Activated naive CD4-positive, alpha-beta T cell treated with anti-CD3 and anti-CD28 coated beads, Interleukin-2, amount 10 ng/mL, durations not matched to agents 7 days and 5 days (primary cell): ENCODE results near the gene CTAGE9.
"Not testable (repeated sequence)": the region's sequence is repeated elsewhere in the genome, so short reads cannot be mapped to it uniquely, and the experiment has no call there.

Experiments used
- CTCF ChIA-PET: fragments of 350-600 bp; sonication (Branson Sonifier 250); formaldehyde crosslinking; loops from one replicate; lab custom pipeline; 2021; ENCODE audit warnings: antibody characterized with exemption; lab: Charles Lee
- DNase-seq: peaks from one replicate; pipeline ENCODE4 v3.0.0-alpha.2; 2020
- H3K27ac Mint-ChIP-seq: one replicate; pipeline ENCODE4 v1.8.0; 2021; ENCODE audit warnings: mild to moderate bottlenecking, moderate library complexity, mixed read lengths
- H3K27me3 Mint-ChIP-seq: one replicate; pipeline ENCODE4 v1.8.0; 2021; ENCODE audit warnings: mild to moderate bottlenecking, mixed read lengths
- H3K36me3 Mint-ChIP-seq: one replicate; pipeline ENCODE4 v1.8.0; 2021; ENCODE audit warnings: mixed read lengths
- H3K4me1 Mint-ChIP-seq: one replicate; pipeline ENCODE4 v1.8.0; 2021; ENCODE audit warnings: mixed read lengths
- H3K4me3 Mint-ChIP-seq: one replicate; pipeline ENCODE4 v1.8.0; 2021; ENCODE audit warnings: mild to moderate bottlenecking, moderate library complexity, mixed read lengths
- H3K9me3 Mint-ChIP-seq: one replicate; pipeline ENCODE4 v1.8.0; 2021; ENCODE audit warnings: mixed read lengths

Gene CTAGE9, protein sequence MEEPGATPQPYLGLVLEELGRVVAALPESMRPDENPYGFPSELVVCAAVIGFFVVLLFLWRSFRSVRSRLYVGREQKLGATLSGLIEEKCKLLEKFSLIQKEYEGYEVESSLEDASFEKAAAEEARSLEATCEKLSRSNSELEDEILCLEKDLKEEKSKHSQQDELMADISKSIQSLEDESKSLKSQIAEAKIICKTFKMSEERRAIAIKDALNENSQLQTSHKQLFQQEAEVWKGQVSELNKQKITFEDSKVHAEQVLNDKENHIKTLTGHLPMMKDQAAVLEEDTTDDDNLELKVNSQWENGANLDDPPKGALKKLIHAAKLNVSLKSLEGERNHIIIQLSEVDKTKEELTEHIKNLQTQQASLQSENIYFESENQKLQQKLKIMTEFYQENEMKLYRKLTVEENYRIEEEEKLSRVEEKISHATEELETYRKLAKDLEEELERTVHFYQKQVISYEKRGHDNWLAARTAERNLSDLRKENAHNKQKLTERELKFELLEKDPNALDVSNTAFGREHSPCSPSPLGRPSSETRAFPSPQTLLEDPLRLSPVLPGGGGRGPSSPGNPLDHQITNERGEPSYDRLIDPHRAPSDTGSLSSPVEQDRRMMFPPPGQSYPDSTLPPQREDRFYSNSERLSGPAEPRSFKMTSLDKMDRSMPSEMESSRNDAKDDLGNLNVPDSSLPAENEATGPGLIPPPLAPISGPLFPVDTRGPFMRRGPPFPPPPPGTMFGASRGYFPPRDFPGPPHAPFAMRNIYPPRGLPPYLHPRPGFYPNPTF

DNA sequence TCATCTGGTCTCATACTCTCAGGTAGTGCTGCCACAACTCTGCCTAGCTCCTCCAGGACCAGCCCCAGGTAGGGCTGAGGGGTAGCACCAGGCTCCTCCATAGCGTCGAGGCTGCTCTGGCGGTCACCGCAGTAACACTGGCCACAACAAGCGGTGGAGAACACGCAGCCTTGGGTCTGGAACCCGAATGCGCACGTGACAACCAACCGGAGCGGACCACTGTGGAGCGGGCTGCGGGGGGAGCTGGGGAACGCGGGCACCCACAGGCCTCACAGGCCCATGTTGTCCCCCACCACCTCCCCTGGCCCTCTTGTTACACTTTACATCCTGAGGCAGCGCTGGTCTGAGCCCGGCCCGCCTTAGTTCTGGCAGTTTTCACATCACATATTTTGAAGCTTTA, at the start of gene CTAGE9:
Gene CTAGE9, minus strand, starts transcription at position 101 of the 400 bp plus-strand sequence. Its CDS starts 0 bp downstream, at position 101.
- H3K27ac Mint-ChIP-seq, H3K4me3 Mint-ChIP-seq, CTCF ChIA-PET, H3K36me3 Mint-ChIP-seq, H3K27me3 Mint-ChIP-seq, H3K9me3 Mint-ChIP-seq, H3K4me1 Mint-ChIP-seq, DNase-seq: not testable (repeated sequence)

DNA sequence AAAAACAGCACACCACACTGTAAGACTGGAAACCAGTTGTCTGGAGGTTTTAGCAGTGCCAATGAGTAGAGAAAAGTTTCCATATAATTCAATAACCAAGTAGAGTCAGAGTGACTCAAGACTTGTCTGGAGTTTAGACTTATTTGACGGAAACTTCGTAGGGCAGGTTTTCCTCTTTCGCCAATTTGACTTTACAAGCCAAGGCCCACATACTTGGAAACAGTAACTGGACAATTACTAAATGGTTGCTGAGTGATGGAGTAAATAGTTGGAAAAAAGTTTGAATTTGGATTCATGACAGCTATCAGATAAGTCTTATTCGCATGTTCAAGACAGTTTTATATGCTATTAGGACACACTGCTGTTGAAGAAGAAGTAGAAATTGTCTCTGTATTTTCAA, 48.1 kb upstream of the CTAGE9 start:
- Mint-ChIP-seq H3K27ac (no peak overlapping the region), H3K4me1 (no peaks in the 10 kb centered on the region), H3K9me3 (no peaks in the 10 kb centered on the region), H3K36me3 (no peaks in the 10 kb centered on the region), H3K27me3 (peaks cover 4% of the 10 kb centered on the region), H3K4me3 (no peak overlapping the region)
- no peak for DNase-seq
- CTCF ChIA-PET, result no interaction called here

DNA sequence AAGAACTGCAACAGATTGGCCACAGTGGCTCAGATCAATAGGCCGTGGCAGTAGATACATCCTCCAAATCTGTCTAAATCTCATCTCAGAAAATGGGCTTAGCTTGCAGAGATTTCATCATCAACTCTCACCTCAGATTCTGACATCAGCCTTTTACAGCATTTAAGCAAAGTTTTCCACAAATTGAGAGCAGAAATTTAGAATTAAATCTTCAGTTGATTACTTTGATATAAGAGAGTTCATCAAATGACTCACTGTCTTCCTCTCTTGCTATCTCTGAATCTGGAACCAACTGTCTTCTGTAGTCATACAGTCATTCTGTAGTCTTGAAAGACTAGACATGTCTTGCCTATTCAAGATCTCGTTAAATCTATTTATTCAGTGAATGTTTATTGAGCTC, 45.2 kb upstream of the CTAGE9 start:
- H3K27me3 Mint-ChIP-seq, result peaks cover 4% of the 10 kb centered on the region
- no peak overlapping the region for H3K27ac Mint-ChIP-seq
- H3K9me3 Mint-ChIP-seq, result no peaks in the 10 kb centered on the region

DNA sequence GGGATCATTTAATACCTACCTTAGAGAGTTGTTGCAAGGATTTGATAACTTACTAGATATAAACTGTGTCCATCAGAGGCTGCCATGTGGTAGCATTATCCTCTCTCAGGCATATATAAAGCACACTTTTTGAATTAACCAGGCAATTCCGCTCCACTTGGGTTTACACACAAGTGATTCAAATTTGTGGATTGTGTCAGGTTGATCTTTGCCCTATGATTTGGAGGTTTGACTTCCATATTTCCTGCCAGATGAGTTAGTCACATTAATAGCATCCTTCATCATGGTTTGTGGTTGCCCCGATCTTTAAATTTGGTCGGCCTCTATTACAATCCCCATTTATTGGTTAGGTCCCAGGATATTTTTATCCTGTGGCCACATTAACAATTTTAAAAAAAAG, 44.8 kb upstream of the CTAGE9 start:
- CTCF ChIA-PET, result no interaction called here

More for the DNA sequence above, 45.2 kb upstream of the CTAGE9 start:
- H3K36me3 Mint-ChIP-seq, result no peaks in the 10 kb centered on the region
- no peak for DNase-seq
- CTCF ChIA-PET, result no interaction called here
- H3K4me3 Mint-ChIP-seq, result no peak overlapping the region
- H3K4me1 Mint-ChIP-seq, result no peaks in the 10 kb centered on the region

DNA sequence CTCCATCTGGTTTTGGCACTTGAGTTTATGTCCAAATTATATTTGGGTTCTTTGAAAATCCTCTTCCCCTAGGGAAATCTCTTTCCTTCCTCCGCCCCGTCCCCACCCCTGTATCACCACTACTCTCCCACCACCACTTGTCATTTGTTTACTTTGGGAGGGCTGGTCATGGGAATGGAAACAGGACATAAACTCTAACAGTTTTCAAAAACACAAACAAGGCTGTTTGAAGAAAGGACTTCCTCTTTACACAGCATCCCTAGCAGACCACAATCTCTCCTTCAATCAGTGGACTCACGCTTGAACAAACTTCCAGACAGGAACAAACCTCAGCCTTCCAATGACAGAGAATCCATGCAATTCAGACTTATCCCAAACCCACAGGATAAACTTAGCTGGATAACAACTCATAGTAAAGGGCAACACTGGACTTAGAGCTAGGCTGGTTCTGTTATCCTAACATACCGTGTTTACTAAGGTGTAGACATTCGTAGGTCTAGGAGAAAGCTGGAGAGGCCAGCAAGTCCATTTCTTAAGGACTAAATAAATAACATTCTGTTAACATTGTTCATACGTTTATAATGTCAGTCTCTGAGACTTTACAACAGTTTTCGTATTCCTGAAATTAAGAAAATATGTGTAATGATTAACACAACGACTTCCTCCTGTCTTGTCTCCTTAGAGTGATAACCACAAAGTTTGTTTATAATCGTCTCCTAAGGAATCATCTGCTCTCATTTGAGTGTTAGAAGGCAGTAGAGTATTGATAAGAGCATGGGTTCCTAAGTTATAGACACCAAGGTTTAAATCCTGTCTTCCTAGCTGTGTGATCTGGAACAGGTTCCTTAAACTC, 44.1 kb upstream of the CTAGE9 start:
- Mint-ChIP-seq H3K4me1 (no peaks in the 10 kb centered on the region), H3K4me3 (no peak overlapping the region), H3K36me3 (no peaks in the 10 kb centered on the region), H3K27me3 (peaks cover 4% of the 10 kb centered on the region), H3K27ac (no peak overlapping the region), H3K9me3 (no peaks in the 10 kb centered on the region)
- DNase-seq, result no peak
- CTCF ChIA-PET, result no interaction called here

More for the DNA sequence above, 44.8 kb upstream of the CTAGE9 start:
- H3K4me3 Mint-ChIP-seq, result no peak overlapping the region
- peaks cover 4% of the 10 kb centered on the region for H3K27me3 Mint-ChIP-seq
- H3K4me1 Mint-ChIP-seq, result no peaks in the 10 kb centered on the region
- H3K9me3 Mint-ChIP-seq, result no peaks in the 10 kb centered on the region
- no peaks in the 10 kb centered on the region for H3K36me3 Mint-ChIP-seq
- H3K27ac Mint-ChIP-seq, result no peak overlapping the region
- no peak for DNase-seq

DNA sequence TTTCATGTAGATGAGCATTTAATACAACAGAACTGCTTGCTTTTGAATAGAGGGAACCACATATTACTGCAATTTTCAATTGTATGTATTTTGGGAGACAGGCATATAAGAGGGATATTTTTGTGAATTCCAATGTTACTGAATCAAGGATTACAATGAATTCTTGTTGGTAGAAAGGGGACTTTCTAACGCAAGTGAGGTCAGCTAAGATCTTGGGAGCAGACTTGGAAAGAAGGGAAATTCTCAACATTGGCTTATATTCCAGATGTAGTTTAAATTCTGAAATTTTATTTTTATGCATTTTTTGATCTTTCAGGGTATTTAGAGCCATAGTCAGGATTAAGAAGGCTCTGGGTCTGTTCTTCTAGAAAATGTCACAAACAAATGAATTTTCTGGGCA, 43.3 kb upstream of the CTAGE9 start:
- H3K9me3 Mint-ChIP-seq, result no peaks in the 10 kb centered on the region
- H3K4me1 Mint-ChIP-seq, result no peaks in the 10 kb centered on the region
- H3K27me3 Mint-ChIP-seq, result peaks cover 4% of the 10 kb centered on the region
- H3K36me3 Mint-ChIP-seq, result no peaks in the 10 kb centered on the region
- H3K4me3 Mint-ChIP-seq, result no peak overlapping the region
- CTCF ChIA-PET, result no interaction called here
- DNase-seq, result no peak
- H3K27ac Mint-ChIP-seq, result no peak overlapping the region

DNA sequence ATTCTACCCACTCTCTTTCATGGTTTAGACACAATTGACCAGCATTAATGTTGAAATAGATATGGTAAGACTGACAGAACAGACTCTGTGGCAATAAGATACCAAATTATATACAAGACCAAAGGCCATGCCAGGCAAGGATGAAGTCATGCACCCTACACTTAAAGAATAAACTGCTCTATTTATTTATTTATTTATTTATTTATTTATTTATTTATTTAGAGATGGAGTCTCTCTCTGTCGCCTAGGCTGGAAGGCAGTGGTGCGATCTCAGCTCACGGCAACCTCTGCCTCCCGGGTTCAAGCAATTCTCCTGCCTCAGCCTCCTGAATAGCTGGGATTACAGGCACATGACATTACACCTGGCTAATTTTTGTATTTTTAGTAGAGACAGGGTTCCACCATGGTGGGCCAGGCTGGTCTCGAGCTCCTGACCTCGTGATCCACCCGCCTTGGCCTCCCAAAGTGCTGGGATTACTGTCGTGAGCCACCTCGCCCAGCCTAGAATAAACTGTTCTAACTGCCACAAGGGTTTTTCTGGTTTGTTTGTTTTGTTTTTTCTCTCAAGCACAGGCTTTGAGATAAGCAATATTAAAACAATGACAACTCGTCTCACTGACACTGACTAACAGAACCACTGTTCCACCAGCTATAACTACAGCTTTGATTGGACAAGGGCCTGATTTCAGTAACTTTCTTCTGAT, 40.3 kb upstream of the CTAGE9 start:
- H3K4me1 Mint-ChIP-seq, H3K27ac Mint-ChIP-seq, H3K27me3 Mint-ChIP-seq, DNase-seq, H3K36me3 Mint-ChIP-seq, H3K4me3 Mint-ChIP-seq, H3K9me3 Mint-ChIP-seq, CTCF ChIA-PET: not testable (repeated sequence)

DNA sequence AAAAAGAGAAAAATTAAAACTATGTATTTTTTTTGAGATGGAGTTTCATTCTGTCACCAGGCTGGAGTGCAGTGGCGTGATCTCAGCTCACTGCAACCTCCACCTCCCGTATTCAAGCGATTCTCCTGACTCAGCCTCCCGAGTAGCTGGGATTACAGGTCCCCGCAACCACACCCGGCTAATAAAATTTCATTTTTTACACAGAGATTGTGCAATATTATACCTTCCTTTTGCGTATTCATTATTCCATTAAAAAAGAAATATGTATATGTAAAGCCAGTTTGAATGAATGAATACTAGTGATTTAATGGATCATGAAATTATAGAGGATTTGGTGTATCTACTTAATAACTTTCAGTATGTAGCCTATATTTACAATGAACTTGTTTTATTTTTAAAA, 38.2 kb upstream of the CTAGE9 start:
- Mint-ChIP-seq H3K4me3 (no peak overlapping the region), H3K27ac (no peak overlapping the region), H3K4me1 (no peaks in the 10 kb centered on the region), H3K36me3 (no peaks in the 10 kb centered on the region), H3K9me3 (no peaks in the 10 kb centered on the region), H3K27me3 (no peaks in the 10 kb centered on the region)
- CTCF ChIA-PET, result no interaction called here
- no peak for DNase-seq

DNA sequence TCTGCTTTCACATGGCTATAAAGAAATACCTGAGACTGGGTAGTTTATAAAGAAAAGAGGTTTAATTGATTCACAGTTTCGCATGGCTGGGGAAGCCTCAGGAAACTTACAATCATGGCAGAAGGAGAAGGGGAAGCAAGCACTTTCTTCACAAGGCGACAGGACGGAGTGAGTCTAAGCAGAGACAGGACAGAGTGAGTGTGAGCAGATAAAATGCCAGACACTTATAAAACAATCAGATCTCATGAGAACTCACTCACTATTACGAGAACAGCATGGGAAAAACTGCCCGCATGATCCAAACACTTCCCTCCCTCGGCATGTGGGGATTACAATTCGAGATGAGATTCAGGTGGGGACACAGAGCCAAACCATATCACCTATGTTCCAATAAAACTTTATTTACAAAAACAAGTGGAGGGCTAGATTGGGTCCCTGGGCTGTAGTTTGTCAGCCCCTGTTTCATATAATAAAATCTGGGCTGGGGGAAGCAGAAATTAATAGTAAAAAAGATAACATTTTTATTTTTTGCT, 37.1 kb upstream of the CTAGE9 start:
- CTCF ChIA-PET, result no interaction called here
- Mint-ChIP-seq H3K27me3 (no peaks in the 10 kb centered on the region), H3K4me3 (no peak overlapping the region), H3K9me3 (no peaks in the 10 kb centered on the region), H3K36me3 (no peaks in the 10 kb centered on the region), H3K27ac (no peak overlapping the region), H3K4me1 (no peaks in the 10 kb centered on the region)
- no peak for DNase-seq

DNA sequence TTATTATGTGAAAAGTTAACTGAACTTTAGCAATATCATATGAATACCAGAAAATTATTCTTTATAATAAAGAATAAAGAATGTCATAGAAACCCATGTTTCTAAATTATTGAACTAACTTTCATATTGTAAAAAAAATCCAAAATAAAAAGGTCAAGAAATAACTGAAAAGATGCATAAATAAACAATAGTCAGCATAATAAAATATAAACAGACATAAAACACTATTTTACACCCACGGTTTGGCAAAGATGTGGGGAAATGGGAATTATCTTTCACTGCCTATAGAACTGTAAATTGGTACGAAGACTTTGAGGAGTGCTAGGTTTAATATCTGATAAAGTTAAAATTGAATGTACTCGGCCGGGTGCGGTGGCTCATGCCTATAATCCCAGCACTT, 34.7 kb upstream of the CTAGE9 start:
- Mint-ChIP-seq H3K36me3 (no peaks in the 10 kb centered on the region), H3K9me3 (no peaks in the 10 kb centered on the region)
- CTCF ChIA-PET, result interaction anchor here (0.9 kb wide), 1 partner anchor 117 kb away, joined by 3 read pairs; the partner anchor contains the start of gene MED23

DNA sequence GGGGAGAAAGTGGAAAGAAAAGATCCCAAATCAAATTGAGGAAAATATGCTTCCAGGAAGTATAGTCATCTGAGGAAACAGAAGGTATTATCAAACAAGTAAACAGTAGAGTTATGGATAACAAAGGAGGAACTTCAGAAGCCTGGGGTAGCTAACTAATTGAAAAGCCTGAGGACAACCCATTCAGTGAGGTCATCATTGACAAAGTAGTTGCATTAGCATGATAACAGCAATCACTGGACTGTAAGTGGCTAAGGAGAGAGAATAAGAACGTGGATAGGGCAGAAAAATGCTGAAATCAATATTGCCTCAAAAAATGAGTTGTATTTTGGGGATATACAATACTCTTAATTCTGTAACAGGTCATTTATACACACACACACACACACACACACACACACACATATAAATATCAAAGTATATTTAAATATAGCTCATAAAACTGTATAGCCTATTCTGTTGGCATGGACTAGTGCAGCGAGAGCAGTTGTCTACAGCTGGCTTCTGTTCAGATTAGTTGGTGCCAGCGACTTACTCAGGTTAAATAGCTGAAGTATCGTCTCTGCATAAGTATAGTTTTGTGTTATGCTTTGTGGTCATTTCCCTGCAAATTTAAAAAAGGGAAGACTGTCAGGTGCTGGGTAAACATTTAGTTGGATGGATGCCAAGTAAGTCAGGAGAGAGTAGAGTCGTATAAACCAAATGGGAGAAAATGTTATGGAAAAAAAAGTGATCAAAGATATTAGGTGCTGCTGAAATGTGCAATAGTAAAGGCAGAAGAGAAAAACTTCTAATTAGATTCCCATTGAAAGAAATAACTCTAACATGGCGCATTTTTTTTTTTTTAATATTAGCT, 33.8 kb upstream of the CTAGE9 start:
- CTCF ChIA-PET, result no interaction called here
- H3K27me3 Mint-ChIP-seq, result no peaks in the 10 kb centered on the region
- no peaks in the 10 kb centered on the region for H3K9me3 Mint-ChIP-seq
- no peak overlapping the region for H3K4me3 Mint-ChIP-seq
- DNase-seq, result no peak
- no peaks in the 10 kb centered on the region for H3K36me3 Mint-ChIP-seq
- no peaks in the 10 kb centered on the region for H3K4me1 Mint-ChIP-seq
- H3K27ac Mint-ChIP-seq, result no peak overlapping the region

More for the DNA sequence above, 34.7 kb upstream of the CTAGE9 start:
- no peaks in the 10 kb centered on the region for H3K4me1 Mint-ChIP-seq
- H3K4me3 Mint-ChIP-seq, result no peak overlapping the region
- H3K27me3 Mint-ChIP-seq, result no peaks in the 10 kb centered on the region
- no peak for DNase-seq
- no peak overlapping the region for H3K27ac Mint-ChIP-seq

DNA sequence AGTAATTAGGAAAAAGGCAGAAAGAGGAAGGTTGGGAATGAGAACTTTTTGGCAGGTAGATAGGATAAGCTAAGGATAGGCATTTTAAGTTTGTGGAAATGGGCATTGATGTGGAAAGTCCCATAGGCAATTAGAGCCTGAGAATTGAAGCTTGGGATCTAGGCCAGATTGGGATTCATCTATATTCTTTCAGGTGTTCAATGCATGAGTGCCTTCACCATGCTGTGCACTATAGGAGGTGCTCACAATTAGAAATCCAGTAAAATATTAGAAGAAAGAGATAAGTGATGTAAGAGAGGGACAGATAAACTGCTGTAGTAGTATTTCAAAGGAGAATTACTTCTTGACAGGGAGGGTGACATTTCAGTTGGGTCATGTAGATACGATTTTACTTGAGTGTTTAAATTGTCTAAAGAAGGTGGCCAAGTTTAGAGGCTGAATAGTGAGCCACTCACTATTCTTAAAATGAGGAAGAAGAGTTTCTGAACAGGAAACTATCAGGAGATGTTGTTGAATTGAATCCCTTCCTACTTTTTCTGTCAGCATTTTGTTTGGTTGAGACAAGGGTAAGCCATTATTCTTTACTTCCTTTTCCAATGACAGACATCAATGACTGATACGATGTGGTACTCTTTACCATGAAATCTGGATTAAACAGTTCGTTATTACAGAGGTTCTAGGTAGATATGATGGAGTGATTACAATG, 31.0 kb upstream of the CTAGE9 start:
- DNase-seq, result no peak
- Mint-ChIP-seq H3K4me3 (no peak overlapping the region), H3K27me3 (peaks cover 1% of the 10 kb centered on the region), H3K27ac (no peak overlapping the region), H3K9me3 (no peaks in the 10 kb centered on the region), H3K36me3 (no peaks in the 10 kb centered on the region), H3K4me1 (no peaks in the 10 kb centered on the region)
- CTCF ChIA-PET, result no interaction called here
